ENCODE results near the gene CATSPERE. TPM values are rescaled to one million over a fixed set of nuclear protein-coding genes. Genes with fewer than 3 reads are reported as not detected.
"Not testable (repeated sequence)": the region's sequence is repeated elsewhere in the genome, so short reads cannot be mapped to it uniquely, and the experiment has no call there.

CATSPERE gene
- total RNA-seq, 1 experiment from 2014 or later, result 0.06 TPM

GRCh38 chr1:244548558-244549115 is 87.6 kb downstream of the CATSPERE start:
- Histone ChIP-seq H3K27ac (no peak overlapping the region), H3K4me1 (peaks cover 5% of the 10 kb centered on the region; the same call in 1 of the 2 replicates)
- DNase-seq, result no peak

GRCh38 chr1:244552336-244552735 is 91.3 kb downstream of the CATSPERE start:
- DNase-seq, result peak in 1 of 2 experiments; percentile 38
- Histone ChIP-seq H3K9me3 (replicated peaks) (no peaks in the 10 kb centered on the region; the same call in 1 of the 2 replicates), H3K4me3 (peak overlapping the region; percentile 36), H3K36me3 (no peaks in the 10 kb centered on the region), H3K27ac (peak overlapping the region; percentile 2; the same call in 1 of the 2 replicates), H3K4me1 (peaks cover 5% of the 10 kb centered on the region; the same call in 1 of the 2 replicates), H3K27me3 (no peaks in the 10 kb centered on the region)

More at GRCh38 chr1:244548558-244549115, 87.6 kb downstream of the CATSPERE start:
- Histone ChIP-seq H3K9me3 (replicated peaks) (no peaks in the 10 kb centered on the region; the same call in 1 of the 2 replicates), H3K27me3 (no peaks in the 10 kb centered on the region), H3K4me3 (no peak overlapping the region), H3K36me3 (no peaks in the 10 kb centered on the region)

GRCh38 chr1:244556263-244556662 is 95.2 kb downstream of the CATSPERE start:
- Histone ChIP-seq H3K36me3 (no peaks in the 10 kb centered on the region), H3K4me3 (no peak overlapping the region), H3K27ac (no peak overlapping the region), H3K4me1 (peaks cover 5% of the 10 kb centered on the region; the same call in 1 of the 2 replicates), H3K9me3 (replicated peaks) (no peaks in the 10 kb centered on the region; the same call in 1 of the 2 replicates), H3K27me3 (no peaks in the 10 kb centered on the region)
- no peak for DNase-seq

DNA sequence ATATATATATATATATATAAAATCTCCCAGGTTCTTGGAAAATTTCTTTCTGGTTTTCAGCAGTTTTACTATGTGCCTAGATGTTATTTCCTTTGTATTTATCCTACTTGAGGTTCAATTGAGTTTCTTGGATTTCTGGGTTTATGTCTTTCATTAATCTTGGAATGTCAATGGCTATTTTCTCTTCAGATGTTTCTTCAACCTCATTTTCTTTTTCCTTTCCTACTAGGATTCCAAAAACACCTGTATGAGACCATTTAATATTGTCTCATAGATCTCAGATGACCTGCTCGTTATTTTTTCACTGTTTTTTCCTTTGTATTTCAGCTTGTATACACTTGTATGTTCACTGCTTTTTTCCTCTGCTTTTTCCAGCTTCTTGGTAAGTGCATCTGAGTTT is 96.5 kb downstream of the CATSPERE start:
- Histone ChIP-seq H3K4me3 (no peak overlapping the region), H3K27me3 (no peaks in the 10 kb centered on the region), H3K36me3 (no peaks in the 10 kb centered on the region), H3K9me3 (replicated peaks) (no peaks in the 10 kb centered on the region; the same call in 1 of the 2 replicates), H3K4me1 (no peaks in the 10 kb centered on the region), H3K27ac (no peak overlapping the region)
- no peak for DNase-seq

DNA sequence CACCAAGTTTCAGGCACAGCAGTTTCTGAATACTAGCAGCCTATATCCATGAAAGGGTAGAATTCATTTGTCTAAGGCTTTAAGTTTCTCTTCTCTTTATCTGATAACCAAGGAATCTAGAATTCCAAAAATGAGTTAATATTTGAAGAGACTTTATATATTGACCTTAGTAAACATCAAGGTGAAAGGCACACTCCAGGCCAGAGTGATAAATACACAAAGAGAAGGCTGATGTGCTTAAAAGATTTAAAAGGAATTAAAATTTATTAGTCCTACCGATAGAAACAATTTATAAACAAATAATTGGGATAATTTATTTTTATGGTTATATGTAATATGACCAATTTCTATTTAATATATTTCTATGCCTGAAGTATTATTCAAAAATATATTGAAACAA is 98.5 kb downstream of the CATSPERE start:
- H3K27me3 ChIP-seq, result no peaks in the 10 kb centered on the region
- no peak for DNase-seq
- H3K27ac ChIP-seq, result no peak overlapping the region
- H3K36me3 ChIP-seq, result no peaks in the 10 kb centered on the region
- H3K9me3 ChIP-seq (replicated peaks), result no peaks in the 10 kb centered on the region
- no peaks in the 10 kb centered on the region for H3K4me1 ChIP-seq
- no peak overlapping the region for H3K4me3 ChIP-seq

GRCh38 chr1:244562877-244563276 is 101.8 kb downstream of the CATSPERE start:
- H3K36me3 ChIP-seq, result not testable (repeated sequence)

DNA sequence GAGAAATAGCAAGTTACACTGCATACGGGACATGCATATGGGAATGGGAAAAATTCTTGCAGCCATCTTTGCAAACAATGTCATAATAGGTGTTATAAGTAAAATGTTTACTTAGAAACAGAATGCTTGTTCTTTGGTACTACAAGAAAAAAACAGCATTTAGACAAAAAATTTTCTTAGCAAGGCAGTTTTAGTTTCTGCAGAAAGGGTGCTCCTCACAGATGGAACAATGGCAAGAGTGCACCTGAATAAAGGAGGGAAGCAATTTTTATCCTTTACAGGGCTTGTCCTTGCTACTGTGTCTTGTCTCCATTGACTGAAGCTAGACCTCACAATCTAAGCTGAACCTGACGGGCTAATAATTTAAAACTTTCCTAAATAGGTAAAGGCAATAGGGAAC is 112.7 kb downstream of the CATSPERE start:
- peaks cover 9% of the 10 kb centered on the region; the same call in 1 of the 2 replicates for H3K9me3 ChIP-seq (replicated peaks)
- no peak overlapping the region for H3K4me3 ChIP-seq
- no peak for DNase-seq
- no peaks in the 10 kb centered on the region for H3K27me3 ChIP-seq
- H3K36me3 ChIP-seq, result no peaks in the 10 kb centered on the region
- no peak overlapping the region for H3K27ac ChIP-seq
- no peaks in the 10 kb centered on the region for H3K4me1 ChIP-seq

More at GRCh38 chr1:244562877-244563276, 101.8 kb downstream of the CATSPERE start:
- H3K9me3 ChIP-seq (replicated peaks); H3K4me3 ChIP-seq; DNase-seq; H3K27ac ChIP-seq; H3K4me1 ChIP-seq; H3K27me3 ChIP-seq: not testable (repeated sequence)

DNA sequence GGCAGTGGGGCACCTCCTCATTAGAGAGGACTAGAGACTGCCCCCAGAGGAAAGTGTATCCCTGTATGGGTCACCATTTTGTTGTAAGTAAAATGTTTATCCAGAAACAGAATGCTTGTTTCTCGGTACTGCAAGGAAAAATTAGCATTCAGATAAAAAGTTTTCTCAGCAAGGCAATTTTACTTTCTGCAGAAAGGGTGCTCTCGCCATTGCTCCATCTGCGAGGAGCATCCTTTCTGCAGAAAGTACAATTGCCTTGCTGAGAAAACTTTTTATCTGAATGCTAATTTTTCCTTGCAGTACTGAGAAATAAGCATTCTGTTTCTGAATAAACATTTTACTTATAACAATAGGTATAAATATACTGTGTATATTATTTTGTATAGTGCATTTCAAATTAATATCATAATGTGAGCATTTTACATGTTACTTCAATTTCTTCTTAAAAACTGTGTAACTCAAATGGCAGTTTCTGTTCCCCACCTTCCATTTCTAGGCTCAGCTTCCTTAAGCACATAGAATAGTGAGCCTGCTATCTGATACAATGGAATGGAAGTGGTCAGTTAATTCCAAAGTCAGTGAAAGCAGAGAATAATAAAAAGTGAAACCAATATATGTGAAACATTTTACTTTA is 115.3 kb downstream of the CATSPERE start:
- no peaks in the 10 kb centered on the region for H3K36me3 ChIP-seq
- H3K9me3 ChIP-seq (replicated peaks), result peaks cover 9% of the 10 kb centered on the region; the same call in 1 of the 2 replicates
- no peaks in the 10 kb centered on the region for H3K4me1 ChIP-seq
- H3K27me3 ChIP-seq, result no peaks in the 10 kb centered on the region
- H3K4me3 ChIP-seq, result no peak overlapping the region
- no peak overlapping the region for H3K27ac ChIP-seq
- DNase-seq, result no peak

DNA sequence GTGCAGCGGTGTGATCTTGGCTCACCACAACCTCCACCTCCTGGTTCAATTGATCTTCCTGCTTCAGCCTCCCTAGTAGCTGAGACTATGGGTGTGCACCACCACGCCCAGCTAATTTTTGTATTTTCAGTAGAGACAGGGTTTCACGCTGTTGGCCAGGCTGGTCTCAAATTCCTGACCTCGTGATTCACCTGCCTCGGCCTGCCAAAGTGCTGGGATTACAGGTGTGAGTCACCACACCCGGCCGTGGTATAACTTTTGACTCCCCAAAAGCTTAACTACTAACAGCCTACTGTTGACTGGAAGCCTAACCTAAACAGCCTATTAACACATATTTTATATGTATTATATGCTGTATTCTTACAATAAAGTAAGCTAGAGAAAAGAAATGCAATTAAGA is 117.1 kb downstream of the CATSPERE start:
- H3K4me3 ChIP-seq; H3K9me3 ChIP-seq (replicated peaks); H3K27ac ChIP-seq; H3K4me1 ChIP-seq; H3K36me3 ChIP-seq; DNase-seq; H3K27me3 ChIP-seq: not testable (repeated sequence)

- Histone ChIP-seq H3K4me1 (no peaks in the 10 kb centered on the region), H3K36me3 (no peaks in the 10 kb centered on the region), H3K9me3 (replicated peaks) (no peaks in the 10 kb centered on the region), H3K4me3 (no peak overlapping the region), H3K27ac (no peak overlapping the region), H3K27me3 (no peaks in the 10 kb centered on the region)
- no peak for DNase-seq
Observed at GRCh38 chr1:244583358-244583982, 122.4 kb downstream of the CATSPERE start.

DNA sequence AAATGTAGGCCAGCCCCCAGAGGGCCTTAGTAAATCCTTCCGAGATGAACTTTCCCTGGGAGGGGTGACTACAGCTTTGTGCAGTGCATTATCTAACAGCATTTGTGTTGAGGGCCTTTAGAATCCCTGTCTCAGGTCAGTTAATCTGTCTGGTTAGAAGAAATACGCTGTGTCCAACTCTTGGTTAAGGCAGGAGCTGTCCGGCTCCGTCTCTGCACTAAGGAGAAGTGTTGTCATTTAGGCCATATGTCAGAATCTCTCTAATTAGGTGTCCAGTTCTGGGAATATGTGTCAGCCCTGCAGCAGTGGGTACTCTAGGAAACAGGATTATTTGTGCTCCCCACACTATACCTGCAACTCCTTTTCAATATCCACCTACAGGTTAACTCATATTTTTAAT is 124.8 kb downstream of the CATSPERE start:
- Histone ChIP-seq H3K36me3 (no peaks in the 10 kb centered on the region), H3K27me3 (no peaks in the 10 kb centered on the region), H3K4me1 (no peaks in the 10 kb centered on the region), H3K9me3 (replicated peaks) (peaks cover 3% of the 10 kb centered on the region; the same call in 1 of the 2 replicates), H3K4me3 (no peak overlapping the region), H3K27ac (no peak overlapping the region)
- DNase-seq, result no peak

DNA sequence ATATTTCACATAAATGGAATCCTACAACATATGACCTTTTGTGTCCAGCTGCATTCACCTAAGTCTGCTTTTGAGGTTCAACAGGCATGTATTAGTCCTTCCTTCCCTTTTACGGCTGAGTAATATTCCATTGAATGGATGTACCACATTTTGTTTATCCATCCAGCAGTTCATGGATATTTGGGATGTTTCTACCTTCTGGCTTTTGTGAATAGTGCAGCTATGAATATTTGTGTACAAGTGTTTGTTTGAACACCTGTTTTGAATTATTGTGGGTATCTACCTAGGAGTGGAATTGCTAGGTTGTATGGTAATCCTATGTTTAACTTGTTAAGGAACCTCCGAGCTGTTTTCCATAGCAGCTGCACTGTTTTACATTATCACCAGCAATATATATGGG is 129.6 kb downstream of the CATSPERE start:
- Histone ChIP-seq H3K4me1 (no peaks in the 10 kb centered on the region), H3K4me3 (no peak overlapping the region), H3K9me3 (replicated peaks) (peaks cover 4% of the 10 kb centered on the region; the same call in 1 of the 2 replicates), H3K27ac (no peak overlapping the region), H3K27me3 (no peaks in the 10 kb centered on the region), H3K36me3 (no peaks in the 10 kb centered on the region)
- no peak for DNase-seq

DNA sequence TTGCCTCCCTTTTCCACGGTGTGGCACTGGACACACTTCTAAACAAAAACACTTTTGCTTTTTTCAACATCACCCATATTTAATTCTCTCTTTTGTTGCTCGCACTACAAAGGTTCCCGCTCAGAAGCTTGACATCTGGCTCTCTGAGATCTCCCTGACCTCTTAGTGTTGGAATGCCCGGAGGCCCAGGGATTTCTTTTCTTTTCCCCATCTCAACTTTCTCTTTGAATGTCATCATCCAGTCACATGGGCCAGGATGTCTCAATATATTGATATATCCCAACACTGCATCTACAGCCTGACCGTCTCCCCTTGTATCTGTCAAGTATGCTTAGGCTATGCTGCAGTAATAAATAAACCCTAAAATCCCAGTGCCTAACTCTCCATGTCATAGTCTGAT is 137.5 kb downstream of the CATSPERE start:
- H3K27ac ChIP-seq, result no peak overlapping the region
- H3K4me3 ChIP-seq, result no peak overlapping the region
- no peak for DNase-seq
- no peaks in the 10 kb centered on the region for H3K4me1 ChIP-seq
- no peaks in the 10 kb centered on the region for H3K27me3 ChIP-seq
- no peaks in the 10 kb centered on the region for H3K36me3 ChIP-seq
- H3K9me3 ChIP-seq (replicated peaks), result no peaks in the 10 kb centered on the region

DNA sequence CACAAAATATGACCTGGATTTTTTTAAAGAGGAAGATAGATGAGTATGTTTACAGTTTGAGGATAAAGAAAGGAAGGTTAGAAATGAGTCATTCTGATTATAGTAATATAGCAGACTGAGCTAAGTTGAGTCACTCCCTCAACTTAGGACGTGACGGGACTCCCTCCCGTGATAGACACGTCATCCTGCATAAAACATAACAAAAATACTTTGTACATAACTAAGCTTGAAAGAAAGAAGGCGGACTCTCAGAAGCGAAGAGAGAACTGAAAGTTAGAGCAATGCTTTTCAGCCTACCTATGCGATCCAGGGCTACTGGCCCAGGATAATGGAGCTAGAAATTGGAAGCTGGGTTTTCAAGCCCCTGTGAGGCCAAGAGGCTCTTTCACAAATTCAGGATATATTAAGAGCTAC is 138.9 kb downstream of the CATSPERE start:
- H3K9me3 ChIP-seq (replicated peaks), result no peaks in the 10 kb centered on the region
- no peak for DNase-seq
- no peaks in the 10 kb centered on the region for H3K36me3 ChIP-seq
- no peak overlapping the region for H3K27ac ChIP-seq
- no peaks in the 10 kb centered on the region for H3K27me3 ChIP-seq
- H3K4me3 ChIP-seq, result no peak overlapping the region
- no peaks in the 10 kb centered on the region for H3K4me1 ChIP-seq

- no peak overlapping the region for H3K4me3 ChIP-seq
- H3K27ac ChIP-seq, result no peak overlapping the region
- H3K36me3 ChIP-seq, result no peaks in the 10 kb centered on the region
- no peaks in the 10 kb centered on the region for H3K4me1 ChIP-seq
- H3K9me3 ChIP-seq (replicated peaks), result no peaks in the 10 kb centered on the region
- no peaks in the 10 kb centered on the region for H3K27me3 ChIP-seq
- no peak for DNase-seq
Observed at GRCh38 chr1:244601336-244601735, 140.3 kb downstream of the CATSPERE start.
